Activated CD8-positive, alpha-beta T cell treated with anti-CD3 and anti-CD28 coated beads for 36 hours (primary cell): ENCODE data around the gene HYAL2. TPM values are rescaled to one million over a fixed set of nuclear protein-coding genes. Genes with fewer than 3 reads are reported as not detected.
A peak's percentile ranks its signal among the peaks of the same experiment; 100 is the strongest.

Experiments used
- ATAC-seq: fragments of 200-7000 bp; cut with Tn5 transposase; one replicate; pipeline ENCODE4 v1.10.0; 2021; ENCODE audit warnings: mild to moderate bottlenecking, moderate library complexity
- CTCF ChIA-PET: fragments of 350-600 bp; sonication (Branson Sonifier 250); formaldehyde crosslinking; loops from one replicate; lab custom pipeline; 2021; ENCODE audit warnings: antibody characterized with exemption; lab: Charles Lee
- POLR2A ChIA-PET: fragments of 350-600 bp; sonication (Branson Sonifier 250); formaldehyde crosslinking; loops from one replicate; lab custom pipeline; 2021; ENCODE audit warnings: antibody characterized with exemption; lab: Charles Lee
- DNase-seq: peaks from one replicate; pipeline ENCODE4 v3.0.0-alpha.2; 2020
- H3K27ac Mint-ChIP-seq: one replicate; pipeline ENCODE4 v1.8.0; 2021; ENCODE audit warnings: mild to moderate bottlenecking, mixed read lengths
- H3K27me3 Mint-ChIP-seq: one replicate; pipeline ENCODE4 v1.8.0; 2021; ENCODE audit warnings: mixed read lengths
- H3K36me3 Mint-ChIP-seq: one replicate; pipeline ENCODE4 v1.8.0; 2021; ENCODE audit warnings: low read depth, mixed read lengths
- H3K4me1 Mint-ChIP-seq: one replicate; pipeline ENCODE4 v1.8.0; 2021; ENCODE audit warnings: low read depth, mixed read lengths
- H3K4me3 Mint-ChIP-seq: one replicate; pipeline ENCODE4 v1.8.0; 2021; ENCODE audit warnings: mild to moderate bottlenecking, moderate library complexity, mixed read lengths
- H3K9me3 Mint-ChIP-seq: one replicate; pipeline ENCODE4 v1.8.0; 2021; ENCODE audit warnings: mixed read lengths
- intact Hi-C: fragments of 100-400 bp; cut with micrococcal nuclease; formaldehyde crosslinking; loops from one replicate; pipeline ENCODE4 v1.10.0; 2022
- total RNA-seq, 2 experiments: library from RNA; stranded (reverse); gene quantifications; one replicate each; pipeline ENCODE4 v1.2.3, GENCODE V29; 2021
- TF ChIP-seq, protein P1 (sequence below): fragments of 200-600 bp; IDR thresholded peaks from one replicate; pipeline ENCODE4 v1.8.0; 2022; ENCODE audit warnings: antibody characterized with exemption, mild to moderate bottlenecking

The HYAL2 gene
- total RNA-seq, 2 experiments from 2014 or later: 3.9 to 4.1 TPM

DNA sequence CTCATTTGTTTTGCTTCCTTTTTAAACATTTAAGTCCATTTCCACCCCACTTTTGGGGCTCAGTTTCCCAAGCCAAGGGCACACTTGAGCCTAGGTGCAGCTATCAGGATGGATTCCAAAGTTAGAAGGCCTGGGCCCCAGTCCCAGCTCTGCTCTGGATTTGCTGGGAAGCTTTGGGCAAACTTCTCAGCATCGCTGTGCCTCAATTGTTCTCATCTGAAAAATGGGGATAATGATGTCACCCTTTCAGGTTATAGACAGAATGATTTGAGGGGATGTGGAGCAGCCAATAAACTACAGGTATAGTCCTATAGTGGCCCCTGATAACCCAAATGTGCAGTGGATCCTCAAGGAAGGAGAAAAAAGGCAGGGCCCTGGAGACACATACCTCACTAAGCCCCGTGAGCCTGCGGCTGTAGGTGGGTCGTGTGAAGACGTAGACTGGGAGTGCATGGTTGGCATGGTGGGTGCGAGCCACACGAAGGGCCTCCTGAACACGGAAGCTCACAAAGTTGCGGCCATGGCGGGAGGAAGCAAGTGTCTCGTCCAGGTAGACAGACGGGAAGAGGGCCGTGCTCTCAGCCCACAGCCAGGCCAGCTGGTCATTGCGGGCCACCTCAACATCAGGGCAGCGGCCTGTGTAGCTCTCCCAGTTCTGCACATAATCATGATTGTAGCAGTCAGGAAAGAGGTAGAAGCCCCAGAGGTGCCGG is 3.2 kb downstream of the HYAL2 start:
- no peak for DNase-seq
- ATAC-seq: no peak
- ChIA-PET POLR2A (interaction anchor here (0.6 to 13.4 kb wide), 11 partner anchors 8 to 454 kb away, joined by 3 to 126 read pairs (median 3); partner anchors contain the start of genes IFRD2, RASSF1, TUSC2 and ZMYND10), CTCF (interaction anchor here (1.2 to 3.4 kb wide), 5 partner anchors 9 to 125 kb away, joined by 5 to 10 read pairs (median 8); partner anchors contain the start of genes HYAL3, NAA80 and TUSC2)
- TF ChIP-seq, protein P1, sequence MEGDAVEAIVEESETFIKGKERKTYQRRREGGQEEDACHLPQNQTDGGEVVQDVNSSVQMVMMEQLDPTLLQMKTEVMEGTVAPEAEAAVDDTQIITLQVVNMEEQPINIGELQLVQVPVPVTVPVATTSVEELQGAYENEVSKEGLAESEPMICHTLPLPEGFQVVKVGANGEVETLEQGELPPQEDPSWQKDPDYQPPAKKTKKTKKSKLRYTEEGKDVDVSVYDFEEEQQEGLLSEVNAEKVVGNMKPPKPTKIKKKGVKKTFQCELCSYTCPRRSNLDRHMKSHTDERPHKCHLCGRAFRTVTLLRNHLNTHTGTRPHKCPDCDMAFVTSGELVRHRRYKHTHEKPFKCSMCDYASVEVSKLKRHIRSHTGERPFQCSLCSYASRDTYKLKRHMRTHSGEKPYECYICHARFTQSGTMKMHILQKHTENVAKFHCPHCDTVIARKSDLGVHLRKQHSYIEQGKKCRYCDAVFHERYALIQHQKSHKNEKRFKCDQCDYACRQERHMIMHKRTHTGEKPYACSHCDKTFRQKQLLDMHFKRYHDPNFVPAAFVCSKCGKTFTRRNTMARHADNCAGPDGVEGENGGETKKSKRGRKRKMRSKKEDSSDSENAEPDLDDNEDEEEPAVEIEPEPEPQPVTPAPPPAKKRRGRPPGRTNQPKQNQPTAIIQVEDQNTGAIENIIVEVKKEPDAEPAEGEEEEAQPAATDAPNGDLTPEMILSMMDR: no peak
- H3K4me3 Mint-ChIP-seq: peak overlapping the region; percentile 26
- no peaks in the 10 kb centered on the region for H3K9me3 Mint-ChIP-seq
- H3K4me1 Mint-ChIP-seq: peaks cover 37% of the 10 kb centered on the region
- H3K27me3 Mint-ChIP-seq: no peaks in the 10 kb centered on the region
- intact Hi-C loops: no loop called here
- H3K27ac Mint-ChIP-seq: no peak overlapping the region
- peaks cover 1% of the 10 kb centered on the region for H3K36me3 Mint-ChIP-seq

DNA sequence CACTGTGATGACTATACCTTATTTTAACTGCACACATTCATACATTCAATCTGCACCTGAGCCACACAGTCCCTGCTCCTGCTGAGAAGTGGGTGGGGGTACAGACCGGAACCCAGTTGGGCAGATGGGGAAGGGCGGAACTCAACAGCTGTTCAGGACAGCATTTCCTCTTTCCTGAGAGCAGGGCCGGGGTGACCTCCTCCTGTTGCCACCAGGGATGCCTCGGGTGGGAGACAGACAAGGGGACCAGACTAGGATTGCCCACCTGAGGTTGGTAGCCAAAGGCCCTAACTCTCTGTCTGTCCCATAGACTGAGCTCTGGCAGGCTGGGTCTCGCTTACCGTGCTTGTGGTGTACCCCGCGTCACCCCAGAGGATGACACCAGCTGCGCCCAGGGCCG is 3.9 kb downstream of the HYAL2 start:
- ChIA-PET POLR2A (interaction anchor here (0.6 to 13.4 kb wide), 7 partner anchors 9 to 453 kb away, joined by 3 to 126 read pairs (median 3); partner anchors contain the start of genes IFRD2, RASSF1 and TUSC2), CTCF (interaction anchor here (1.7 to 3.4 kb wide), 4 partner anchors 9 to 124 kb away, joined by 5 to 10 read pairs (median 8); partner anchors contain the start of genes HYAL3, NAA80 and TUSC2)
- intact Hi-C loops: no loop called here
- TF ChIP-seq, protein P1: no peak
- ATAC-seq (no peak), DNase-seq (no peak)
- Mint-ChIP-seq H3K9me3 (no peaks in the 10 kb centered on the region), H3K4me1 (peaks cover 37% of the 10 kb centered on the region), H3K27ac (no peak overlapping the region), H3K4me3 (no peak overlapping the region), H3K27me3 (no peaks in the 10 kb centered on the region), H3K36me3 (peaks cover 1% of the 10 kb centered on the region)

DNA sequence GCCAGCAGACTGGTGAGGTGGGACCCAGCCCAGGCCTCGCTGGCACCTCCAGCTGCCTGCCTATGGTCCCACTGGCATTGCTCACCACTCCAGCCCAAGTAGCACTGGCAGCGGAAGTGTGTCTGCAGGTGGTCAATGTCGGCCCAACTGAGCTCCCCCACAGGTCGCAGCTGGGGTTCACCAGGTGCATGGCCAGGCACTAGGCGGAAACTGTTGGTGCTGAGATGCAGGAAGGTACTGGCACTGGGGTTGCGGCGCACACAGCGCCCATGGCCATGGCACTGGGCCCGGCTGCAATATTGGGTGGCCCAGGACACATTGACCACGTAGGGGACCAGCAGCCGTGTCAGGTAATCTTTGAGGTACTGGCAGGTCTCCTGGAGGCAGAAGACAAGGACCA is 4.4 kb downstream of the HYAL2 start:
- no peak for ATAC-seq
- CTCF ChIA-PET: interaction anchor here (1.2 to 2.8 kb wide), 5 partner anchors 10 to 124 kb away, joined by 3 to 9 read pairs (median 5); partner anchors contain the start of genes HYAL3, NAA80 and TUSC2
- H3K36me3 Mint-ChIP-seq: peaks cover 1% of the 10 kb centered on the region
- TF ChIP-seq, protein P1: no peak
- no peak overlapping the region for H3K4me3 Mint-ChIP-seq
- H3K4me1 Mint-ChIP-seq: peaks cover 37% of the 10 kb centered on the region
- DNase-seq: no peak
- POLR2A ChIA-PET: interaction anchor here (1.0 to 13.4 kb wide), 4 partner anchors 9 to 18 kb away, joined by 3 to 126 read pairs (median 4); partner anchors contain the start of genes RASSF1 and TUSC2
- intact Hi-C loops: no loop called here
- H3K27ac Mint-ChIP-seq: no peak overlapping the region
- no peaks in the 10 kb centered on the region for H3K27me3 Mint-ChIP-seq
- no peaks in the 10 kb centered on the region for H3K9me3 Mint-ChIP-seq

DNA sequence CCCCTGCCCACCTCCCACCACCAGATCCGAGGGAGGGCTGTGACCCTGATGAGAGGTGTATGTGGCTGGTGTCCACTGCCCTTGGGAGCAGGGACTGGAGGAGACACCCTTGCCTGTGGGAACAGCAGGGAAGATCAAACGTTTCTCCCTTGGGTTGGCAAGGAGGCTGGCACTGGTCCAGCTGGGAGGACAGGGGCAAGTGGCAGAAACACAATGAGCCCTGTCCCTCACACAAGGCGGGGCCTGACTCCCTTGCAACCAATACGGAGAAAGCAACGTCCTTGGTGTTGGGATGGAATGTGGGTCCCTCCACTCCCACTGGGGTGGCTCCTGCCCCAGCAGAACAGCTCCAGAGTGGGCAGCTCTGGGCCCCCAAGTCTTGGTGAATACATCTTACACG is 5.2 kb downstream of the HYAL2 start:
- intact Hi-C loops: no loop called here
- ATAC-seq (no peak), DNase-seq (no peak)
- ChIA-PET CTCF (interaction anchor here (1.2 to 2.8 kb wide), 3 partner anchors 11 to 30 kb away, joined by 3 to 9 read pairs (median 3); partner anchors contain the start of gene TUSC2), POLR2A (interaction anchor here (0.9 to 13.4 kb wide), 3 partner anchors 11 to 167 kb away, joined by 3 to 126 read pairs (median 4); partner anchors contain the start of genes RASSF1 and TUSC2)
- H3K27me3 Mint-ChIP-seq: no peaks in the 10 kb centered on the region
- TF ChIP-seq, protein P1: no peak
- no peak overlapping the region for H3K4me3 Mint-ChIP-seq
- peaks cover 1% of the 10 kb centered on the region for H3K36me3 Mint-ChIP-seq
- no peaks in the 10 kb centered on the region for H3K9me3 Mint-ChIP-seq
- H3K4me1 Mint-ChIP-seq: peaks cover 36% of the 10 kb centered on the region
- H3K27ac Mint-ChIP-seq: no peak overlapping the region
